ENCODE data around the gene DLG2. TPM values are rescaled to one million over a fixed set of nuclear protein-coding genes. Genes with fewer than 3 reads are reported as not detected.
"Not testable (repeated sequence)": the region's sequence is repeated elsewhere in the genome, so short reads cannot be mapped to it uniquely, and the experiment has no call there.

Gene DLG2
- total RNA-seq, 4 donors from 2014 or later, result 37.9 to 71.5 (median 44.9) TPM

DNA sequence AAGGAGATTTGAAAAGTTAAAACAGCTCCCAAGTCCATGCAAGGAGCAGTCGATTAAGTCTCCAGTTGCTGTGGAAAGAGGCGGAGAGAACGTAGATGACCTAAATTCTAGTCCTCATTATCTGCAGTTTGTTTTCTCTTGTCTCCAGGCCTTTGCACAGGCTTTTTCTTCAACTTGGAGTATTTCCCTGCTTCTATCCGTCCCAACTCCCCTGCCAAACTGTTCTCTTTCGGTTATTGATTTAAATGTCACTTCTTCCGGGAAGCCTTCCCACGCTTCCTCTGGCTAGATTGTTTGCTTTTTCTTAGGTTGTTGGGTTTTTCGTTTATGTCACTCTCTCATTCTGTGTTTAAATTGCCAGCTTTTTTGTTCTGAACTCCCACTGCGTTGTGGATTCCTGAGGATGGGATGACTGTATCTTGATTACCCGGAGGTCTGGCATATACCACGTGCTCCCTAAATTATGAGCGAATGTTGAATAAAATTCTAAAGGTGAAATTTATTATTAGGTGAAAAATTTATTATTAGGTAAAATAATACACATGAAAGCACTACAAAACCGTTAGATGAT, 1.7 kb upstream of the DLG2 start:
- no peak for TF ChIP-seq POLR2AphosphoS5 (IDR thresholded peaks at IDR 0.05)
- no peak for TF ChIP-seq EP300 (IDR thresholded peaks at IDR 0.05)

DNA sequence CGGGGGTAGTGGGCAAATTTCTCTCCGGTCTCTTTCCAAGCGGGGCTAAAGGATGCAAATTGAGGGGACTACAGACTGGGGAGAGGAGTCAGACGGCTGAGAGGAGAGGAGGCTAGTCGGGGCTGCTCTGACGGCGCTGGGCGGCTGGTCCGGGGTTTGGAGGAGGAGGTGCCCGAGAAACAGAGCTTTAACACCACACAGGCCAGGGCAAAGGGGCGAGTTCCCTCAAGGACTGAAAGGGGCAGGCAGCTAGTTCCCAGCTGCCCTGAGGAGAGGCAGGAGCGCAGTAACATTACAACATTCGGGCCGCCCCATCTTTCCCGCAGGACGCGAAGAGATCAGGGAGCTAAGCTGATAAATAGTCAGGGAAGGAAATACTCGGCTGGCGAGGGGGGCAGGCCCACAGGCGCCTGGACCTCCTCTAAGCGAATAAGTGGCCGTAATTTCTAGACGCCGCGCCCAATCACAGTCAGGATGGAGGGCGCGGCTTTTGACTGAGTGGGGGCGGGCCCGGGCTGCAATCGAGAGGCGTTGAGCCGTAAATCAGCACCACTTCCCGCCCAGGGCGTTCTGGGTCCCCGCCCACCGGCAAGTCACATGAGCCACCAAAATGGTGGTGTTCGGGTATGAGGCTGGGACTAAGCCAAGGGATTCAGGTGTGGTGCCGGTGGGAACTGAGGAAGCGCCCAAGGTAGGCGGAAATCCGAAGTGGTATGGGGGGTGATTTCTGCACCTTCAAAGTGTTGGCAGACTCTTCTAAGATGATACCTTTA, 1.0 kb upstream of the DLG2 start, which contains the start of gene TMEM126B:
TMEM126B (plus strand) TSS at position 596 of the 773 bp plus-strand sequence; CDS start at position 611, 15 bp downstream.
- no peaks in the 10 kb centered on the region for H3K27me3 ChIP-seq
- H3K4me3 ChIP-seq, result peak within 1 kb of the TSS; percentile 81
- TF ChIP-seq EP300 (IDR thresholded peaks at IDR 0.05), result no peak
- peak; percentile 18 to 70 for TF ChIP-seq POLR2A (IDR thresholded peaks at IDR 0.05)
- no peak for TF ChIP-seq CTCF (IDR thresholded peaks at IDR 0.05)
- TF ChIP-seq POLR2AphosphoS5 (IDR thresholded peaks at IDR 0.05), result peak; percentile 20 to 66 (median 23)
- no peaks in the 10 kb centered on the region for H3K9me3 ChIP-seq
- peak within 1 kb of the TSS; percentile 90 for H3K27ac ChIP-seq
- under 1% methylated on average over 40 of the region's 41 CpGs for WGBS
- DNase-seq (ENCODE audit: low spot score in 2 of 2), result peak; percentile 99
- H3K36me3 ChIP-seq, result peaks cover 8% of the 10 kb centered on the region
- peaks cover 27% of the 10 kb centered on the region for H3K4me1 ChIP-seq

More for the DNA sequence above, 1.7 kb upstream of the DLG2 start:
- peaks cover 27% of the 10 kb centered on the region for H3K4me1 ChIP-seq
- no peak for DNase-seq (ENCODE audit: low spot score in 2 of 2)
- peaks cover 8% of the 10 kb centered on the region for H3K36me3 ChIP-seq
- H3K4me3 ChIP-seq, result peak overlapping the region; percentile 81
- H3K9me3 ChIP-seq, result no peaks in the 10 kb centered on the region
- WGBS, result 2% methylated on average over 13 of the region's 13 CpGs
- peak overlapping the region; percentile 90 for H3K27ac ChIP-seq
- H3K27me3 ChIP-seq, result no peaks in the 10 kb centered on the region

GRCh38 chr11:85626496-85626895, 648 bp downstream of the DLG2 start:
- Histone ChIP-seq H3K27ac (no peak overlapping the region), H3K4me3 (no peak overlapping the region), H3K36me3 (peaks cover 4% of the 10 kb centered on the region), H3K9me3 (no peaks in the 10 kb centered on the region), H3K27me3 (no peaks in the 10 kb centered on the region), H3K4me1 (peaks cover 27% of the 10 kb centered on the region)
- DNase-seq (ENCODE audit: low spot score in 2 of 2), result no peak
- TF ChIP-seq POLR2A (IDR thresholded peaks at IDR 0.05) (no peak), POLR2AphosphoS5 (IDR thresholded peaks at IDR 0.05) (no peak), CTCF (IDR thresholded peaks at IDR 0.05) (no peak), EP300 (IDR thresholded peaks at IDR 0.05) (no peak)
- 39% methylated on average over 2 of the region's 2 CpGs for WGBS

- Histone ChIP-seq H3K4me3 (no peak overlapping the region), H3K4me1 (no peaks in the 10 kb centered on the region), H3K27ac (no peak overlapping the region), H3K36me3 (no peaks in the 10 kb centered on the region), H3K9me3 (no peaks in the 10 kb centered on the region), H3K27me3 (no peaks in the 10 kb centered on the region)
- DNase-seq (ENCODE audit: low spot score in 2 of 2), result no peak
- WGBS, result 90% methylated on average over 3 of the region's 3 CpGs
- TF ChIP-seq EP300 (IDR thresholded peaks at IDR 0.05) (no peak), POLR2AphosphoS5 (IDR thresholded peaks at IDR 0.05) (no peak), POLR2A (IDR thresholded peaks at IDR 0.05) (no peak), CTCF (IDR thresholded peaks at IDR 0.05) (no peak)
Measured at GRCh38 chr11:85620256-85620655, 6.9 kb downstream of the DLG2 start.

GRCh38 chr11:85619499-85619898, 7.6 kb downstream of the DLG2 start:
- Histone ChIP-seq H3K27me3 (no peaks in the 10 kb centered on the region), H3K4me3 (no peak overlapping the region), H3K36me3 (no peaks in the 10 kb centered on the region), H3K4me1 (no peaks in the 10 kb centered on the region), H3K9me3 (no peaks in the 10 kb centered on the region), H3K27ac (no peak overlapping the region)
- TF ChIP-seq CTCF (IDR thresholded peaks at IDR 0.05) (no peak), POLR2AphosphoS5 (IDR thresholded peaks at IDR 0.05) (no peak), POLR2A (IDR thresholded peaks at IDR 0.05) (no peak), EP300 (IDR thresholded peaks at IDR 0.05) (no peak)
- no peak for DNase-seq (ENCODE audit: low spot score in 2 of 2)
- WGBS, result 75% methylated on average over 6 of the region's 6 CpGs

- not testable (repeated sequence) for H3K9me3 ChIP-seq; H3K4me3 ChIP-seq; DNase-seq (ENCODE audit: low spot score in 2 of 2); H3K4me1 ChIP-seq; H3K36me3 ChIP-seq; H3K27ac ChIP-seq; H3K27me3 ChIP-seq
- 95% methylated on average over 2 of the region's 2 CpGs for WGBS
Measured at GRCh38 chr11:85611643-85612042, 15.5 kb downstream of the DLG2 start.

GRCh38 chr11:85609286-85609685, 17.9 kb downstream of the DLG2 start:
- H3K36me3 ChIP-seq; H3K4me1 ChIP-seq; H3K4me3 ChIP-seq; DNase-seq (ENCODE audit: low spot score in 2 of 2); H3K9me3 ChIP-seq; H3K27me3 ChIP-seq; H3K27ac ChIP-seq: not testable (repeated sequence)
- 83% methylated on average over 2 of the region's 2 CpGs for WGBS

GRCh38 chr11:85608621-85609020, 18.5 kb downstream of the DLG2 start:
- not testable (repeated sequence) for H3K36me3 ChIP-seq; H3K4me3 ChIP-seq; DNase-seq (ENCODE audit: low spot score in 2 of 2); H3K27me3 ChIP-seq; H3K27ac ChIP-seq; H3K9me3 ChIP-seq; H3K4me1 ChIP-seq

DNA sequence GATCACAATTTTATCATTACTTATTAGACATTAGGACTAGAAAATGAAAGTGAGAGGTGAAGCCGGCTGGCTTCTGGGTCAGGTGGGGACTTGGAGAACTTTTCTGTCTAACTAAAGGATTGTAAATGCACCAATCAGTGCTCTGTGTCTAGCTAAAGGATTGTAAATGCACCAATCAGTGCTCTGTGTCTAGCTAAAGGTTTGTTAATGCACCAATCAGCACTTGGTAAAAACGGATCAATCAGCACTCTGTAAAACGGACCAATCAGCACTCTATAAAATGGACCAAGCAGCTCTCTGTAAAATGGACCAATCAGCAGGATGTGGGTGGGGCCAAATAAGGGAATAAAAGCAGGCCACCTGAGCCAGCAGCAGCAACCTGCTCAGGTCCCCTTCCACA, 20.9 kb downstream of the DLG2 start:
- not testable (repeated sequence) for H3K9me3 ChIP-seq; H3K36me3 ChIP-seq; H3K4me1 ChIP-seq; DNase-seq (ENCODE audit: low spot score in 2 of 2); H3K27me3 ChIP-seq; H3K4me3 ChIP-seq; H3K27ac ChIP-seq
- 92% methylated on average over 3 of the region's 3 CpGs for WGBS

Measured in suprapubic skin (tissue), 4 donors.